ENCODE measurements around the gene MAML2. TPM values are rescaled to one million over a fixed set of nuclear protein-coding genes. Genes with fewer than 3 reads are reported as not detected.
A peak's percentile ranks its signal among the peaks of the same experiment; 100 is the strongest.

Gene MAML2
- total RNA-seq, 4 donors from 2014 or later, result 34.2 to 49.8 (median 44.4) TPM

GRCh38 chr11:96267001-96267495 is 75.9 kb downstream of the MAML2 start:
- ATAC-seq (ENCODE audit: low FRiP score) (no peak), DNase-seq (ENCODE audit: low spot score) (no peak)

GRCh38 chr11:96265972-96266371 is 77.0 kb downstream of the MAML2 start:
- TF ChIP-seq CTCF (IDR thresholded peaks at IDR 0.05), result no peak
- DNase-seq (ENCODE audit: low spot score) (no peak), ATAC-seq (ENCODE audit: low FRiP score) (no peak)

More at GRCh38 chr11:96267001-96267495, 75.9 kb downstream of the MAML2 start:
- TF ChIP-seq CTCF (IDR thresholded peaks at IDR 0.05), result no peak

GRCh38 chr11:96265220-96265737 is 77.7 kb downstream of the MAML2 start:
- no peak for ATAC-seq (ENCODE audit: low FRiP score)
- no peak for TF ChIP-seq CTCF (IDR thresholded peaks at IDR 0.05)
- DNase-seq (ENCODE audit: low spot score), result no peak

- no peak for DNase-seq (ENCODE audit: low spot score)
- no peak for ATAC-seq (ENCODE audit: low FRiP score)
- TF ChIP-seq CTCF (IDR thresholded peaks at IDR 0.05), result no peak
Measured at GRCh38 chr11:96264364-96264763, 78.6 kb downstream of the MAML2 start.

GRCh38 chr11:96263238-96263763 is 79.7 kb downstream of the MAML2 start:
- TF ChIP-seq CTCF (IDR thresholded peaks at IDR 0.05), result no peak
- no peak for DNase-seq (ENCODE audit: low spot score)
- ATAC-seq (ENCODE audit: low FRiP score), result peak; percentile 64

- ATAC-seq (ENCODE audit: low FRiP score) (no peak), DNase-seq (ENCODE audit: low spot score) (no peak)
- TF ChIP-seq CTCF (IDR thresholded peaks at IDR 0.05), result no peak
Measured at GRCh38 chr11:96260532-96260931, 82.5 kb downstream of the MAML2 start.

- DNase-seq (ENCODE audit: low spot score) (no peak), ATAC-seq (ENCODE audit: low FRiP score) (no peak)
- no peak for TF ChIP-seq CTCF (IDR thresholded peaks at IDR 0.05)
Measured at GRCh38 chr11:96260067-96260511, 82.9 kb downstream of the MAML2 start.

Measured in omental fat pad (tissue), 4 donors.